GM12878 (cell line): ENCODE data around the gene ZNF592. TPM values are rescaled to one million over a fixed set of nuclear protein-coding genes. Genes with fewer than 3 reads are reported as not detected.

Experiments used
- ATAC-seq: fragments of 200-7000 bp; cut with Tn5 transposase; 3 replicates; pipeline ENCODE4 v1.9.1; 2020; ENCODE audit warnings: mild to moderate bottlenecking, moderate library complexity
- BruUV-seq: library from RNA; stranded (reverse); fragments of 400-500 nt; replicated peaks from 2 replicates; lab custom pipeline; 2021; lab: Mats Ljungman, UMichigan
- CTCF ChIA-PET: fragments of 300-600 bp; sonication (Branson Sonifier 250); formaldehyde crosslinking; extraction: SDS; loops from one replicate; lab custom pipeline; 2021; ENCODE audit warnings: inconsistent platforms; lab: Yijun Ruan, JAX
- POLR2A ChIA-PET: fragments of 350-600 bp; formaldehyde crosslinking; extraction: SDS; loops from one replicate; lab custom pipeline; 2021; ENCODE audit warnings: inconsistent platforms; lab: Charles Lee
- RAD21 ChIA-PET: fragments of 300-600 bp; sonication (Branson Sonifier 250); formaldehyde crosslinking; loops from one replicate; lab custom pipeline; 2023; ENCODE audit warnings: antibody characterized with exemption; ENCODE audit not compliant: unreplicated experiment; lab: Charles Lee
- SMC1A ChIA-PET: fragments of 300-600 bp; sonication (Branson Sonifier 250); formaldehyde crosslinking; loops from one replicate; lab custom pipeline; 2023; ENCODE audit not compliant: unreplicated experiment, uncharacterized antibody; lab: Charles Lee
- DNase-seq: peaks from one replicate; pipeline ENCODE4 v3.0.0-alpha.2; 2011; ENCODE audit warnings: low read depth, low spot score
- FAIRE-seq: peaks from 3 replicates; lab custom pipeline; 2011; peaks lifted over from hg19 to GRCh38; lab: Jason Lieb, UNC
- H2AFZ ChIP-seq: 2 replicates; pipeline ENCODE4 v1.6.0; 2011; ENCODE audit warnings: low read depth, low read length, control low read depth; ENCODE audit not compliant: control insufficient read depth
- H3K27ac ChIP-seq: 2 replicates; pipeline ENCODE4 v1.5.1; 2011; ENCODE audit warnings: control low read depth; ENCODE audit not compliant: control insufficient read depth, insufficient read depth
- H3K27me3 ChIP-seq, 2 experiments: replicated peaks in 1 of 2; 2 replicates each; pipeline versions ENCODE4 v1.6.0 to v1.6.1; 2011; ENCODE audit warnings: low read length in 1 of 2; ENCODE audit not compliant: control insufficient read depth in 2 of 2, insufficient read depth in 2 of 2
- H3K36me3 ChIP-seq, 2 experiments: 2 replicates each; pipeline ENCODE4 v1.5.1; 2011; ENCODE audit warnings: low read length in 1 of 2; ENCODE audit not compliant: control insufficient read depth in 2 of 2, insufficient read depth in 2 of 2
- H3K4me1 ChIP-seq: 2 replicates; pipeline ENCODE4 v1.6.1; 2011; ENCODE audit warnings: mild to moderate bottlenecking, low read length, moderate library complexity, mixed read lengths; ENCODE audit not compliant: control insufficient read depth, insufficient read depth
- H3K4me2 ChIP-seq: 2 replicates; pipeline ENCODE4 v1.6.0; 2011; ENCODE audit warnings: control low read depth; ENCODE audit not compliant: control insufficient read depth, insufficient read depth
- H3K4me3 ChIP-seq: fragments of 200-600 bp; sonication (generic); 2 replicates; pipeline ENCODE4 v1.5.1; 2016
- H3K79me2 ChIP-seq: 2 replicates; pipeline ENCODE4 v1.6.0; 2011; ENCODE audit warnings: low read length; ENCODE audit not compliant: control insufficient read depth, insufficient read depth
- H3K9ac ChIP-seq: 2 replicates; pipeline ENCODE4 v1.8.0; 2011; ENCODE audit warnings: low read length, control low read depth, mixed read lengths; ENCODE audit not compliant: control insufficient read depth, insufficient read depth
- H3K9me3 ChIP-seq: replicated peaks from 3 replicates; pipeline ENCODE4 v1.5.1; 2011; ENCODE audit warnings: mild to moderate bottlenecking, low read length; ENCODE audit not compliant: control insufficient read depth, insufficient read depth
- H4K20me1 ChIP-seq: 2 replicates; pipeline ENCODE4 v1.6.0; 2011; ENCODE audit not compliant: control insufficient read depth, insufficient read depth
- BHLHE40 ChIP-seq, 2 experiments: fragments of 450-650 bp in 1 of 2; IDR thresholded peaks; 2 replicates each; pipeline ENCODE4 v1.6.1; 2011 to 2017; ENCODE audit warnings: low read depth in 2 of 2, borderline replicate concordance in 1 of 2, improper control_type of control experiment in 1 of 2, low read length in 1 of 2, mild to moderate bottlenecking in 1 of 2
- BRCA1 ChIP-seq: IDR thresholded peaks from 2 replicates; pipeline ENCODE4 v1.6.1; 2011; ENCODE audit warnings: low read depth, low read length, improper control_type of control experiment
- CBX3 ChIP-seq: fragments of 200-600 bp; sonication (generic); IDR thresholded peaks from 2 replicates; pipeline ENCODE4 v1.6.1; 2016; ENCODE audit warnings: low read depth, borderline replicate concordance
- FOS ChIP-seq: IDR thresholded peaks from 3 replicates; pipeline ENCODE4 v1.6.1; 2011; ENCODE audit warnings: borderline replicate concordance; ENCODE audit not compliant: insufficient read length; ENCODE audit errors: extremely low read depth
- IRF4 ChIP-seq: IDR thresholded peaks from 2 replicates; pipeline ENCODE4 v1.6.1; 2011; ENCODE audit warnings: low read depth, low read length
- MTA3 ChIP-seq: IDR thresholded peaks from 2 replicates; pipeline ENCODE4 v1.6.1; 2012; ENCODE audit warnings: low read length, inconsistent platforms, borderline replicate concordance
- MXI1 ChIP-seq: fragments of 150-350 bp; IDR thresholded peaks from 2 replicates; pipeline ENCODE4 v1.6.1; 2011; ENCODE audit warnings: low read depth, mild to moderate bottlenecking, inconsistent platforms, low read length, improper control_type of control experiment
- MYB ChIP-seq: fragments of 150-350 bp; IDR thresholded peaks from 2 replicates; pipeline ENCODE4 v1.6.1; 2014; ENCODE audit warnings: mild to moderate bottlenecking, low read depth, low read length, borderline replicate concordance
- NFYB ChIP-seq: IDR thresholded peaks from 2 replicates; pipeline ENCODE4 v1.6.1; 2011; ENCODE audit warnings: low read depth, mild to moderate bottlenecking, low read length, improper control_type of control experiment, moderate library complexity; ENCODE audit not compliant: insufficient read depth
- NR2C2 ChIP-seq: IDR thresholded peaks from 2 replicates; pipeline ENCODE4 v1.6.1; 2011; ENCODE audit warnings: borderline replicate concordance, low read depth; ENCODE audit not compliant: control insufficient read depth, insufficient read length
- RB1 ChIP-seq: fragments of 450-650 bp; formaldehyde crosslinking; IDR thresholded peaks from 2 replicates; pipeline ENCODE4 v1.6.1; 2017; ENCODE audit warnings: mild to moderate bottlenecking, borderline replicate concordance
- RELA ChIP-seq: fragments of 450-650 bp; IDR thresholded peaks from 2 replicates; pipeline ENCODE4 v1.8.0; 2014; ENCODE audit warnings: borderline replicate concordance; ENCODE audit not compliant: partially characterized antibody
- RELB ChIP-seq: fragments of 450-650 bp; IDR thresholded peaks from 2 replicates; pipeline ENCODE4 v1.6.1; 2017; ENCODE audit warnings: low read depth, mild to moderate bottlenecking, moderate library complexity
- SMARCA5 ChIP-seq: fragments of 450-650 bp; IDR thresholded peaks from 2 replicates; pipeline ENCODE4 v1.6.1; 2017; ENCODE audit warnings: mild to moderate bottlenecking
- STAT1 ChIP-seq: fragments of 450-650 bp; conservative IDR thresholded peaks from 2 replicates; pipeline ENCODE4 v1.6.1; 2014; ENCODE audit warnings: antibody characterized with exemption, mild to moderate bottlenecking
- WGBS: methylation state at CpG from one replicate; pipeline ENCODE4 v1.1.6; 2016; ENCODE audit warnings: low lambda C conversion rate; ENCODE audit not compliant: insufficient replicate concordance, insufficient coverage; ENCODE audit errors: missing lambda C conversion rate; 5-methylcytosine and 5-hydroxymethylcytosine counted together
- in situ Hi-C: fragments of 300-500 bp; cut with MboI; formaldehyde crosslinking; loops from 9 replicates; pipeline ENCODE4 v1.14.3; 2018; ENCODE audit warnings: mixed read lengths
- intact Hi-C: fragments of 100-400 bp; cut with micrococcal nuclease; formaldehyde crosslinking; loops from one replicate; pipeline ENCODE4 v1.14.2; 2022; ENCODE audit not compliant: unreplicated experiment
- polyA plus RNA-seq, 11 experiments: library from polyadenylated mRNA; depleted of rRNA in 4 of 11; unstranded in 6 of 11; stranded (reverse) in 5 of 11; fragments of >200 nt; fragmentation: Nextera tagmentation in 4 of 11; fragmentation: Illumina TruSeq in 1 of 11; extraction: Ambion mirVana in 4 of 11; extraction: Trizol in 1 of 11; gene quantifications; 1 replicate in 1 of 11; 2 replicates in 10 of 11; pipeline versions ENCODE4 v1.2.1 to v1.2.3, GENCODE V29; 2011 to 2016; ENCODE audit warnings: inconsistent platforms in 2 of 11, missing spikeins in 2 of 11, low read depth in 1 of 11
- total RNA-seq, 4 experiments: library from RNA; depleted of rRNA in 3 of 4; stranded (reverse); fragments of >200 nt in 3 of 4; fragmentation: Illumina TruSeq in 1 of 4; extraction: Trizol in 1 of 4; gene quantifications; 2 replicates each; pipeline versions ENCODE4 v1.2.1 to v1.2.3, GENCODE V29; 2013 to 2021

Gene ZNF592
- total and polyA plus RNA-seq, 10 of the 15 experiments (the other 5 are each of a cell fraction or from before 2014, with no cell fraction given): 0.95 to 23.7 (median 8.6) TPM

- Histone ChIP-seq H3K27ac (0 out of 2 replicates have a peak overlapping the region, but pooled peaks have one; percentile 25), H3K27me3 (no peaks in the 10 kb centered on the region), H3K36me3 (peaks cover 0 to 4% of the 10 kb centered on the region in 2 experiments; a peak in 2 of 4 replicates), H4K20me1 (peaks cover 5% of the 10 kb centered on the region), H2AFZ (no peak overlapping the region), H3K4me2 (0 out of 2 replicates have a peak overlapping the region, but pooled peaks have one; percentile 15), H3K4me1 (peaks cover 30% of the 10 kb centered on the region), H3K9me3 (no peaks in the 10 kb centered on the region), H3K79me2 (peaks cover 95% of the 10 kb centered on the region), H3K4me3 (no peak overlapping the region), H3K9ac (no peak overlapping the region)
- ChIA-PET RAD21 (interaction anchor here (0.9 to 1.4 kb wide), 6 partner anchors 8 to 40 kb away, joined by 3 to 5 read pairs (median 4); partner anchors contain the start of gene SEC11A), POLR2A (interaction anchor here (0.5 to 1.5 kb wide), 4 partner anchors 21 to 152 kb away, joined by 4 to 7 read pairs (median 5); partner anchors contain the start of gene SEC11A), SMC1A (interaction anchor here (0.9 to 1.9 kb wide), 8 partner anchors 17 to 168 kb away, joined by 3 to 5 read pairs (median 4); no protein-coding TSS in a partner anchor), CTCF (interaction anchor here (0.6 to 1.0 kb wide), 2 partner anchors 100 to 102 kb away, joined by 3 read pairs; partner anchors contain the start of gene WDR73)
- FAIRE-seq: no peak
- DNase-seq: no peak
- no peak for TF ChIP-seq STAT1
- TF ChIP-seq NR2C2: no peak
- TF ChIP-seq BHLHE40 (IDR thresholded peaks at IDR 0.05; ENCODE audit: borderline replicate concordance in 1 of 2, low read depth in 2 of 2, low read length in 1 of 2): no peak
- TF ChIP-seq MXI1: no peak
- TF ChIP-seq NFYB: no peak
- no peak for TF ChIP-seq RELA
- TF ChIP-seq FOS: no peak
- TF ChIP-seq CBX3: no peak
- no peak for TF ChIP-seq RELB
- no peak for TF ChIP-seq MTA3
- TF ChIP-seq SMARCA5: no peak
- no peak for TF ChIP-seq IRF4
- TF ChIP-seq RB1: no peak
- no peak for TF ChIP-seq BRCA1
- no peak for TF ChIP-seq MYB
- 100% methylated on average over 1 of the region's 1 CpG for WGBS
- no TSS peak for BruUV-seq
- in situ Hi-C loops: no loop called here
- intact Hi-C loops: no loop called here
- peak; percentile 23 for ATAC-seq
Measured at GRCh38 chr15:84755736-84756527, 7.5 kb downstream of the ZNF592 start.
